ENCODE measurements around the gene PRRC2B. TPM values are rescaled to one million over a fixed set of nuclear protein-coding genes. Genes with fewer than 3 reads are reported as not detected.
"Not testable (repeated sequence)": the region's sequence is repeated elsewhere in the genome, so short reads cannot be mapped to it uniquely, and the experiment has no call there.

PRRC2B gene
- total and polyA plus RNA-seq, 11 donors, result 59.9 to 193 (median 118) TPM

DNA sequence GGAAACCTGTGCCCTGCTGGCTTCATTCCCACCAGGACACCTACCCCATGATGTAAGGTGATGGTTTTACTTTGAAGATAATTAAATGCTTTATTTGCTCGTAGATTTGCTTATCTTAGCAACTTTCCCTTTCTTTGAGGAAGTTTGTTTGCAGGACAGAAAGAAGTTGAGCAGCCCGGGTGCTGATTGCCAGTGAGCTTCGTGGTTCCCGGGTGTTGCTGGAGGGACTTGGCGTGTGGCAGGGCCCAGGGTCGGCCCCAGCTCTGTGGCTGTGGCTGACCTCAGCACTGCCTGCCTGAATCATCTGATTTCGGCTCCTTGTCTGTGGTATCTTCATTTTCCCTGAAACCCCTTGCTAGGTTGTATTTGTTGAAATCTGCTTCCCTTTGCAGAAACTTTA, 117.5 kb downstream of the PRRC2B start:
- H3K27ac ChIP-seq, result no peak overlapping the region
- H3K9me3 ChIP-seq, result peaks cover 0 to 11% (median 0%) of the 10 kb centered on the region in 12 donors
- no peaks in the 10 kb centered on the region for H3K27me3 ChIP-seq
- 72 to 86% (median 77%) methylated on average over 7 of the region's 7 CpGs for whole genome bisulfite sequencing, 4 donors
- TF ChIP-seq, protein P1, sequence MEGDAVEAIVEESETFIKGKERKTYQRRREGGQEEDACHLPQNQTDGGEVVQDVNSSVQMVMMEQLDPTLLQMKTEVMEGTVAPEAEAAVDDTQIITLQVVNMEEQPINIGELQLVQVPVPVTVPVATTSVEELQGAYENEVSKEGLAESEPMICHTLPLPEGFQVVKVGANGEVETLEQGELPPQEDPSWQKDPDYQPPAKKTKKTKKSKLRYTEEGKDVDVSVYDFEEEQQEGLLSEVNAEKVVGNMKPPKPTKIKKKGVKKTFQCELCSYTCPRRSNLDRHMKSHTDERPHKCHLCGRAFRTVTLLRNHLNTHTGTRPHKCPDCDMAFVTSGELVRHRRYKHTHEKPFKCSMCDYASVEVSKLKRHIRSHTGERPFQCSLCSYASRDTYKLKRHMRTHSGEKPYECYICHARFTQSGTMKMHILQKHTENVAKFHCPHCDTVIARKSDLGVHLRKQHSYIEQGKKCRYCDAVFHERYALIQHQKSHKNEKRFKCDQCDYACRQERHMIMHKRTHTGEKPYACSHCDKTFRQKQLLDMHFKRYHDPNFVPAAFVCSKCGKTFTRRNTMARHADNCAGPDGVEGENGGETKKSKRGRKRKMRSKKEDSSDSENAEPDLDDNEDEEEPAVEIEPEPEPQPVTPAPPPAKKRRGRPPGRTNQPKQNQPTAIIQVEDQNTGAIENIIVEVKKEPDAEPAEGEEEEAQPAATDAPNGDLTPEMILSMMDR (IDR thresholded peaks at IDR 0.05), result no peak
- TF ChIP-seq POLR2A (IDR thresholded peaks at IDR 0.05), result no peak
- H3K36me3 ChIP-seq, result peaks cover 2 to 85% (median 75%) of the 10 kb centered on the region in 9 donors
- no peak for DNase-seq
- H3K4me1 ChIP-seq, result peaks cover 0 to 4% (median 0%) of the 10 kb centered on the region in 12 donors
- no peak overlapping the region for H3K4me3 ChIP-seq
- no peak for ATAC-seq
- intact Hi-C loops (cut with DNase I), result no loop called here

DNA sequence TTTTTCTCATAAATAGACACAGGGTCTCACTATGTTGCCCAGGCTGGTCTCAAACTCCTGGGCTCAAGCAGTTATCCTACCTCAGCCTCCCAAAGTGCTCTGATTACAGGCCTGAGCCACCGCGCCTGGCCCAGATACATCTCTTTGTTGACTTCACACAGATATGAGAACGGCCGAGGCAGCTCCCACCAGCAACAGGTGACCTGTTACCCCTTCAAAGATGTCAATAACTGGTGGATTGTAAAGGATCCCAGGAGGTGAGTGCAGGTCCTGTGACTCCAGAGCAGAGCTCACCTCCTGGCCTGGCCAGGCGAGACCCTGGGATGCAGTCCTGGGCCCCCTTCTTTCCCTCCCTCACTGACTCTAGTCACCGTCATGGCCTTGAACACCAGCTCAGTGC, 118.0 kb downstream of the PRRC2B start:
- TF ChIP-seq, protein P1 (IDR thresholded peaks at IDR 0.05), result no peak
- no peak for TF ChIP-seq POLR2A (IDR thresholded peaks at IDR 0.05)
- H3K4me3 ChIP-seq, result no peak overlapping the region
- H3K27ac ChIP-seq, result no peak overlapping the region
- peaks cover 2 to 88% (median 79%) of the 10 kb centered on the region in 9 donors for H3K36me3 ChIP-seq
- H3K9me3 ChIP-seq, result peaks cover 0 to 14% (median 0%) of the 10 kb centered on the region in 12 donors
- no peaks in the 10 kb centered on the region for H3K27me3 ChIP-seq
- WGBS, 4 donors, result 91 to 97% (median 95%) methylated on average over 6 of the region's 6 CpGs
- H3K4me1 ChIP-seq, result peaks cover 0 to 4% (median 0%) of the 10 kb centered on the region in 12 donors
- intact Hi-C loops (cut with DNase I), result no loop called here
- DNase-seq (no peak), ATAC-seq (no peak)

DNA sequence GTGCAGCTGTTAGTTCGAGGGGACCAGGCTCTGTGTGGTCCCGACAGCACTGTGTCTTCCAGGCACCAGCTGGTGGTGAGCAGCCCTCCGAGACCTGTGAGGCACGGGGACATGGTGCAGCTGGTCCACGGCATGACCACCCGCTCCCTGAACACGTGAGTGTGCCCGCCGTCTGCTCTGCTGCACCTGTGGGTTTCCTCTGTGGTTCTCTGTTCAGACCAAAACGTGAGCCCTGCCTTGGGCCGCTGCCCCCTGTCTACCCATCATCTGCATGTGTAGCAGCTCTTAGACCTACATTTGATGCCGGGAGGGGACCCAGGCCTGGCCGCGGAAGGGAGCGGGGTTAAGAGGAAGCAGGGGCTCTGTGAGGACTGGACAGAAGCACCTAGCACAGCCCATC, 119.3 kb downstream of the PRRC2B start:
- Histone ChIP-seq H3K4me1 (peaks cover 0 to 16% (median 4%) of the 10 kb centered on the region in 12 donors), H3K36me3 (peaks cover 2 to 87% (median 80%) of the 10 kb centered on the region in 9 donors)
- 94 to 96% (median 95%) methylated on average over 13 to 15 of the region's 15 CpGs for WGBS, 4 donors

DNA sequence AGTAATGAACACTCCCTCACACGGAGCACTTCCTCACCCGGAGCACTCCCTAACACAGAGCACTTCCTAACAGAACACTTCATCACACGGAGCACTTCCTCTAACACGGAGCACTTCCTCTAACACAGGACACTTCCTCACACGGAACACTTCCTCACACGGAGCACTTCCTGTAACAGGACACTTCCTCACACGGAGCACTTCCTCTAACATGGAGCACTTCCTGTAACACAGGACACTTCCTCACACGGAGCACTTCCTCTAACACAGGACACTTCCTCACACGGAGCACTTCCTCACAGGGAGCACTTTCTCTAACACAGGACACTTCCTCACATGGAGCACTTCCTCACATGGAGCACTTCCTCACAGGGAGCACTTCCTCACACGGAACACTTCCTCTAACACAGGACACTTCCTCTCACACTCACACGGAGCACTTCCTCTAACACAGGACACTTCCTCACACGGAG, 121.7 kb downstream of the PRRC2B start:
- H3K27me3 ChIP-seq; DNase-seq; ATAC-seq; H3K4me3 ChIP-seq; intact Hi-C loops (cut with DNase I); H3K27ac ChIP-seq: not testable (repeated sequence)
- Histone ChIP-seq H3K4me1 (peaks cover 0 to 26% (median 9%) of the 10 kb centered on the region in 12 donors), H3K9me3 (peaks cover 0 to 14% (median 0%) of the 10 kb centered on the region in 12 donors), H3K36me3 (peaks cover 0 to 92% (median 85%) of the 10 kb centered on the region in 9 donors)
- WGBS, 4 donors, result 65 to 78% (median 71%) methylated on average over 8 to 12 of the region's 12 CpGs

More for the DNA sequence above, 119.3 kb downstream of the PRRC2B start:
- TF ChIP-seq, protein P1 (IDR thresholded peaks at IDR 0.05), result no peak
- TF ChIP-seq POLR2A (IDR thresholded peaks at IDR 0.05), result no peak
- no peak for ATAC-seq
- Histone ChIP-seq H3K4me3 (no peak overlapping the region), H3K9me3 (peaks cover 0 to 14% (median 0%) of the 10 kb centered on the region in 12 donors), H3K27me3 (no peaks in the 10 kb centered on the region), H3K27ac (no peak overlapping the region)
- intact Hi-C loops (cut with DNase I), result no loop called here
- no peak for DNase-seq

DNA sequence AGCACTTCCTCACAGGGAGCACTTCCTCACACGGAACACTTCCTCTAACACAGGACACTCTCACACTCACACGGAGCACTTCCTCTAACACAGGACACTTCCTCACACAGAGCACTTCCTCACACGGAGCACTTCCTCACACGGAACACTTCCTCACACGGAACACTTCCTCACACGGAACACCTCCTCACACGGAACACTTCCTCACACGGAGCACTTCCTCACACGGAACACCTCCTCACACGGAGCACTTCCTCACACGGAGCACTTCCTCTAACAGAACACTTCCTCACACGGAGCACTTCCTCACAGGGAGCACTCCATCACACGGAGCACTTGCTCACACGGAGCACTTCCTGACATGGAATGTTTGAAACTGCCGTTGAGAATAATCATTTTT, 122.2 kb downstream of the PRRC2B start:
- Histone ChIP-seq H3K27ac (no peak overlapping the region), H3K4me3 (no peak overlapping the region), H3K9me3 (peaks cover 0 to 14% (median 0%) of the 10 kb centered on the region in 12 donors), H3K27me3 (no peaks in the 10 kb centered on the region), H3K36me3 (peaks cover 0 to 92% (median 85%) of the 10 kb centered on the region in 9 donors), H3K4me1 (peaks cover 0 to 26% (median 9%) of the 10 kb centered on the region in 12 donors)
- DNase-seq, result no peak
- intact Hi-C loops (cut with DNase I), result no loop called here
- ATAC-seq, result no peak
- 80 to 83% (median 81%) methylated on average over 13 to 15 of the region's 15 CpGs for WGBS, 4 donors
- TF ChIP-seq, protein P1 (IDR thresholded peaks at IDR 0.05), result no peak
- no peak for TF ChIP-seq POLR2A (IDR thresholded peaks at IDR 0.05)
